HG03039 (cell line): ENCODE measurements around the gene BTG2.
"Not testable (repeated sequence)": the region's sequence is repeated elsewhere in the genome, so short reads cannot be mapped to it uniquely, and the experiment has no call there.

Experiments used
- ATAC-seq: cut with Tn5 transposase; IDR thresholded peaks from one replicate; pipeline ENCODE4 v1.9.1; 2021; ENCODE audit warnings: mild to moderate bottlenecking, moderate library complexity; ENCODE audit not compliant: unreplicated experiment

Gene BTG2

GRCh38 chr1:203314025-203314759 lies 8.9 kb downstream of the BTG2 start:
- not testable (repeated sequence) for ATAC-seq

GRCh38 chr1:203316626-203317093 lies 11.3 kb downstream of the BTG2 start:
- ATAC-seq: no peak

- no peak for ATAC-seq
Observed at GRCh38 chr1:203317429-203318228, 12.3 kb downstream of the BTG2 start.

GRCh38 chr1:203318229-203318517 lies 12.9 kb downstream of the BTG2 start:
- no peak for ATAC-seq

- peak; percentile 51 for ATAC-seq
Observed at GRCh38 chr1:203320591-203321272, 15.4 kb downstream of the BTG2 start.

GRCh38 chr1:203321273-203322052 lies 16.1 kb downstream of the BTG2 start:
- ATAC-seq: no peak

- no peak for ATAC-seq
Observed at GRCh38 chr1:203322500-203323179, 17.3 kb downstream of the BTG2 start.

- ATAC-seq: no peak
Observed at GRCh38 chr1:203323587-203323986, 18.3 kb downstream of the BTG2 start.

- no peak for ATAC-seq
Observed at GRCh38 chr1:203324105-203325025, 19.0 kb downstream of the BTG2 start.

GRCh38 chr1:203325026-203325417 lies 19.7 kb downstream of the BTG2 start:
- no peak for ATAC-seq

GRCh38 chr1:203325418-203326091 lies 20.2 kb downstream of the BTG2 start:
- no peak for ATAC-seq

GRCh38 chr1:203326830-203327683 lies 21.7 kb downstream of the BTG2 start:
- ATAC-seq: peak; percentile 66

GRCh38 chr1:203327684-203328457 lies 22.6 kb downstream of the BTG2 start:
- ATAC-seq: peak; percentile 20

- no peak for ATAC-seq
Observed at GRCh38 chr1:203328714-203329122, 23.4 kb downstream of the BTG2 start.

- ATAC-seq: no peak
Observed at GRCh38 chr1:203331224-203331623, 25.9 kb downstream of the BTG2 start.

- ATAC-seq: no peak
Observed at GRCh38 chr1:203335503-203335902, 30.2 kb downstream of the BTG2 start.

GRCh38 chr1:203336097-203336496 lies 30.8 kb downstream of the BTG2 start:
- no peak for ATAC-seq
